Measurements from ENCODE around the gene TBC1D14. TPM values are rescaled to one million over a fixed set of nuclear protein-coding genes. Genes with fewer than 3 reads are reported as not detected.

TBC1D14 gene
- total and polyA plus RNA-seq, 10 of the 15 experiments (the other 5 are each of a cell fraction or from before 2014, with no cell fraction given) = 0.87 to 39.3 (median 30.1) TPM

DNA sequence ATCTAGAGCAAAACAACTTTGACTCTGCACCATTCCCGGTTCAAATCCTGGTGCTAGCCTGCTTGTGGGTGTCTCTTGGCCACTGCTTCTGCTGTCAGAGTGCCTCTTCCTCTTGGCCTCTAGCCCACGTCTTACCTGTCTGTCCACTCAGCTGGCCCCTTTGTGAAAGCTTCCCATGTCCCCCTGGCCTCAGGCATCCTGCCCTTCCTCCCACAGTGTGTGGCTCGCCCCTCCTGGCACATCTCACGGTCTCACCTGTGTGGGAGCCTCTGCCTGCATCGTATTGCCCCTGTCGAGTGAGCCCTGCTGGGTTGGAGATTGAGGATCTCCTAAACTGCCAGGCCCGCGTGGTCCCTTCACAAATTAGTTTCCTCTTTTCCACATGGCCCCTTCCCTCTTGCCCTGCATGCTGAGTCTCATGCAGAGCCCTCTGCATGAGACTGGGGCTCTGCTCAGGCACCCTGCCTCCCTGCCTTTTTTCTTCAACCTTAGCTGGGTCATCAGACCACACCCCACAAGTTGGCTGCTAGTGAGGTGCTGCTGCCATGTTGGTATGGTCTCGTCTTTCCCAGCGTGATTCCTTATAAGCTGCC is 79.8 kb downstream of the TBC1D14 start:
- SMC1A ChIA-PET (ENCODE audit: uncharacterized antibody, unreplicated experiment) = interaction anchor here (1.1 kb wide), 1 partner anchor 81 kb away, joined by 3 read pairs; no protein-coding TSS in a partner anchor
- H3K4me3 ChIP-seq = no peak overlapping the region
- RAD21 ChIA-PET (ENCODE audit: unreplicated experiment) = no interaction called here
- H3K27ac ChIP-seq (ENCODE audit: control insufficient read depth, insufficient read depth) = no peak overlapping the region
- POLR2A ChIA-PET = interaction anchor here (0.5 to 1.0 kb wide), 2 partner anchors 23 to 69 kb away, joined by 3 to 6 read pairs; no protein-coding TSS in a partner anchor
- intact Hi-C loops (cut with micrococcal nuclease; ENCODE audit: unreplicated experiment) = loop anchor here (5.0 to 10.0 kb wide), 4 partner anchors 82 to 272 kb away; partner anchors contain the start of genes BLOC1S4, KIAA0232 and TBC1D14
- BruUV-seq (replicated peaks) = no TSS peak
- WGBS (ENCODE audit: insufficient coverage, insufficient replicate concordance, low lambda C conversion rate, missing lambda C conversion rate) = 95% methylated on average over 10 of the region's 10 CpGs
- DNase-seq (ENCODE audit: low read depth, low spot score) = no peak
- H3K9me3 ChIP-seq (replicated peaks; ENCODE audit: control insufficient read depth, insufficient read depth, low read length) = no peaks in the 10 kb centered on the region
- no peaks in the 10 kb centered on the region for H3K27me3 ChIP-seq (replicated peaks in 1 of 2; ENCODE audit: control insufficient read depth in 2 of 2, insufficient read depth in 2 of 2, low read length in 1 of 2)
- H3K4me2 ChIP-seq (ENCODE audit: control insufficient read depth, insufficient read depth) = peak overlapping the region; percentile 22; the same call in 1 of the 2 replicates
- H3K4me1 ChIP-seq (ENCODE audit: control insufficient read depth, insufficient read depth, low read length) = peaks cover 34% of the 10 kb centered on the region
- no peak overlapping the region for H2AFZ ChIP-seq (ENCODE audit: control insufficient read depth, low read depth, low read length)
- H3K36me3 ChIP-seq (ENCODE audit: control insufficient read depth in 2 of 2, insufficient read depth in 2 of 2, low read length in 1 of 2) = peaks cover 0 to 9% of the 10 kb centered on the region in 2 experiments; a peak in 1 of 4 replicates
- no peaks in the 10 kb centered on the region for H4K20me1 ChIP-seq (ENCODE audit: control insufficient read depth, insufficient read depth)
- no peak for FAIRE-seq
- ATAC-seq = no peak
- CTCF ChIA-PET = interaction anchor here (0.8 kb wide), 1 partner anchor 16 kb away, joined by 3 read pairs; no protein-coding TSS in a partner anchor
- TF ChIP-seq CBX5 (IDR thresholded peaks at IDR 0.05; ENCODE audit: low read depth) = no peak
- TF ChIP-seq EGR1 (IDR thresholded peaks at IDR 0.05; ENCODE audit: borderline replicate concordance in 1 of 2, low read depth in 2 of 2, low read length in 2 of 2) = no peak
- no peak for TF ChIP-seq POLR2A (IDR thresholded peaks at IDR 0.05; ENCODE audit: low read depth, low read length)
- TF ChIP-seq ZZZ3 (IDR thresholded peaks at IDR 0.05; ENCODE audit: control insufficient read depth, insufficient read length, low read depth) = no peak
- TF ChIP-seq, protein P1, sequence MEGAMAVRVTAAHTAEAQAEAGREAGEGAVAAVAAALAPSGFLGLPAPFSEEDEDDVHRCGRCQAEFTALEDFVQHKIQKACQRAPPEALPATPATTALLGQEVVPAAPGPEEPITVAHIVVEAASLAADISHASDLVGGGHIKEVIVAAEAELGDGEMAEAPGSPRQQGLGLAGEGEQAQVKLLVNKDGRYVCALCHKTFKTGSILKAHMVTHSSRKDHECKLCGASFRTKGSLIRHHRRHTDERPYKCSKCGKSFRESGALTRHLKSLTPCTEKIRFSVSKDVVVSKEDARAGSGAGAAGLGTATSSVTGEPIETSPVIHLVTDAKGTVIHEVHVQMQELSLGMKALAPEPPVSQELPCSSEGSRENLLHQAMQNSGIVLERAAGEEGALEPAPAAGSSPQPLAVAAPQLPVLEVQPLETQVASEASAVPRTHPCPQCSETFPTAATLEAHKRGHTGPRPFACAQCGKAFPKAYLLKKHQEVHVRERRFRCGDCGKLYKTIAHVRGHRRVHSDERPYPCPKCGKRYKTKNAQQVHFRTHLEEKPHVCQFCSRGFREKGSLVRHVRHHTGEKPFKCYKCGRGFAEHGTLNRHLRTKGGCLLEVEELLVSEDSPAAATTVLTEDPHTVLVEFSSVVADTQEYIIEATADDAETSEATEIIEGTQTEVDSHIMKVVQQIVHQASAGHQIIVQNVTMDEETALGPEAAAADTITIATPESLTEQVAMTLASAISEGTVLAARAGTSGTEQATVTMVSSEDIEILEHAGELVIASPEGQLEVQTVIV (IDR thresholded peaks at IDR 0.05; ENCODE audit: borderline replicate concordance, partially characterized antibody) = no peak
- TF ChIP-seq NFXL1 (IDR thresholded peaks at IDR 0.05; ENCODE audit: borderline replicate concordance) = no peak
- no peak for TF ChIP-seq SMARCA5 (IDR thresholded peaks at IDR 0.05)
- TF ChIP-seq STAT3 (IDR thresholded peaks at IDR 0.05; ENCODE audit: low read depth, low read length) = no peak
- in situ Hi-C loops (cut with MboI) = no loop called here
- H3K79me2 ChIP-seq (ENCODE audit: control insufficient read depth, insufficient read depth, low read length) = peaks cover 42% of the 10 kb centered on the region
- no peak overlapping the region for H3K9ac ChIP-seq (ENCODE audit: control insufficient read depth, insufficient read depth, low read length)
